LHCN-M2 (cell line): Measurements from ENCODE around the gene B4GALT2. TPM values are rescaled to one million over a fixed set of nuclear protein-coding genes. Genes with fewer than 3 reads are reported as not detected.

Source experiments
- DNase-seq: peaks from one replicate; pipeline ENCODE4 v3.0.0-alpha.2; 2012; ENCODE audit warnings: low read depth
- polyA plus RNA-seq: library from polyadenylated mRNA; unstranded; fragments of >200 nt; gene quantifications from one replicate; pipeline ENCODE4 v1.2.1, GENCODE V29; 2012; ENCODE audit warnings: missing spikeins
- total RNA-seq: library from RNA; depleted of rRNA; stranded (reverse); fragments of >200 nt; gene quantifications from 2 replicates; pipeline ENCODE4 v1.2.3, GENCODE V29; 2014; rRNA removed

The B4GALT2 gene, protein sequence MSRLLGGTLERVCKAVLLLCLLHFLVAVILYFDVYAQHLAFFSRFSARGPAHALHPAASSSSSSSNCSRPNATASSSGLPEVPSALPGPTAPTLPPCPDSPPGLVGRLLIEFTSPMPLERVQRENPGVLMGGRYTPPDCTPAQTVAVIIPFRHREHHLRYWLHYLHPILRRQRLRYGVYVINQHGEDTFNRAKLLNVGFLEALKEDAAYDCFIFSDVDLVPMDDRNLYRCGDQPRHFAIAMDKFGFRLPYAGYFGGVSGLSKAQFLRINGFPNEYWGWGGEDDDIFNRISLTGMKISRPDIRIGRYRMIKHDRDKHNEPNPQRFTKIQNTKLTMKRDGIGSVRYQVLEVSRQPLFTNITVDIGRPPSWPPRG
- total RNA-seq = 110 and 115 TPM in 2 replicates
- 104 TPM for polyA plus RNA-seq

- no peak for DNase-seq
Observed at GRCh38 chr1:43978551-43979260, at the start of gene B4GALT2. Gene B4GALT2, plus strand, starts transcription at chr1:43979210. Its CDS starts 1,951 bp downstream, at chr1:43981161.

GRCh38 chr1:43930168-43930948 lies 48.7 kb upstream of the B4GALT2 start:
- no peak for DNase-seq

DNA sequence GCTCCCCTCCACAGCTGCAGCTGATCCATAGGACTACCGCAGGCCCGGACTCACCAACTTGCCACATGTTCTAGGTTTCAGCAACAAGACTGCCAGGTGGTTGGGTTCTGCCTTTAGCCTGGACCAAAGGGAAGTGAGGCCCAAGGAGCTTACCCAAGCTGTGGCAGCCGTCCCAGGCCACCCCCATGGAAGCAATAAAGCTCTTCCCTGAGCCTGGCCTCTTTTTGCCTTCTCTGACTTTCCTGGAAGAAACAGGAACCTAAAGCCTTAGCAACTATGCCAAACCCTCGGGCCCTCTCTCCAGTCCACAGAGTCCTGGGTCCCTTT lies 48.1 kb upstream of the B4GALT2 start:
- DNase-seq = no peak

- peak; percentile 64 for DNase-seq
Observed at GRCh38 chr1:43931711-43932660, 47.0 kb upstream of the B4GALT2 start.

GRCh38 chr1:43932786-43933385 lies 46.1 kb upstream of the B4GALT2 start:
- peak; percentile 48 for DNase-seq

DNA sequence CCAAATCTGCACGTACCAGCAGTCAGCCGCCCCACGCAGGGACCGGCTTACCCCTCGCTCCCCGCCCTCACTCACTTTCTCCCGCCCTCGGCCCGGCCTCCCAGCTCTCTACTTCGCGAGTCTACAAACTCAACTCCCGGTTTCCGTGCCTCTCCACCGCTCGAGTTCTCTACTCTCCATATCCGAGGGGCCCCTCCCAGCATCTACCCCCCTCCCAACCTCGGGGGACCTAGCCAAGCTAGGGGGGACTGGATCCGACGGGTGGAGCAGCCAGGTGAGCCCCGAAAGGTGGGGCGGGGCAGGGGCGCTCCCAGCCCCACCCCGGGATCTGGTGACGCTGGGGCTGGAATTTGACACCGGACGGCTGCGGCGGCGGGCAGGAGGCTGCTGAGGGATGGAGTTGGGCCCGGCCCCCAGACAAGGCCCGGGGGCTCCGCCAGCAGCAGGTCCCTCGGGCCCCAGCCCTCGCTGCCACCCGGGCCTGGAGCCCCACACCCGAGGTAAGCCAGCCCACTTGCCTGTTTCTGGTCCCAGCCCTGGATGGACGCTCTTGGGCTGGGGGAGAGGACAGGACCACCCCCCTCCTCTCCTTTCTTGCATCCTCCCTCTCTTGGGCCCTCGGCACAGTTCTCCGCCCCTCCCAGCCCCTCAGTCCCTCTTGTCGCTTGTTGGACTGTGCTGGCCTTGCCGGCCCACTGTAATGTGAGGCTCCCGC lies 45.5 kb upstream of the B4GALT2 start, which contains the start of gene ARTN:
TSS of gene ARTN (plus strand) at position 416 of the 715 bp plus-strand sequence. CDS start 1,856 bp downstream, outside the sequence.
- DNase-seq = no peak

DNA sequence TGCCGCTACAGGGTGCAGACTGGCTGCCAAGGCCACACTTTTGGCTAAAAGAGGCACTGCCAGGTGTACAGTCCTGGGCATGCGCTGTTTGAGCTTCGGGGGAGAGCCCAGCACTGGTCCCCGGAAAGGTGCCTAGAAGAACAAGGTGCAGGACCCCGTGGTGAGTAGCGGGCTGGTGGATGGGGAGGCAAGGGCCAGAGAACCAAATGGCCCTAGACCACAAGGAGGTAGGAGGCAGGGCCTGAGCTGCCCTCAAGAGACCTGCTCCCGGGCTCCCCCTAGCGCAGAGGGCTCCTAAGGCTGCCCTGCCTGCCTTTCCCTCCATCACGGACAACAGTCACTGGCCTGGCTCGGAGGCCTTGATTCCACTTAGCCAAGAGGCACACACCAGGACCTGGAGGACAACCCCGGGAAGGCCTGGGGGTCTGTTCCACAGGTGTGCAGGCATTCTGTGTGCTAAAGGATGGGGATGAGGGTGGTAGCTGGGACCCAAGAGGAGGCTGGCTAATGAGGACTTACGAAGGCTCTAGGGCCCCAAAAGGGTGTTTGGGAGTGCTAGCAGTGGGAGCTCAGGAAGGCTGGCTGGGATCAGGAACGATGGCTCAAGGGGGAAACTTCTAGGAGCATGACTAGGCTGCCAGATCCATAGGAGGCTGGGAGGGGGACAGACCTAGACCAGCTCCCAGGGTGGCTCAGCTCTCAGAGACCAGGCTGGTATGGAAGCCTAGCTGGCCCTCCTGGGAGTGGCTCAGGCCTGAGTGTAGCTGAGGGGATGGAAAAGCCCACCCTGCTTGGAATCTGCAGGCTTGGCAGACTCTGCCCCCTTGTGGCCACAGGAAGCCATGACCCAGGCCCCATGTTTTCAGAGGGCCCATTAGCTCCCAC lies 44.7 kb upstream of the B4GALT2 start:
- peak; percentile 49 for DNase-seq

- DNase-seq = no peak
Observed at GRCh38 chr1:43934986-43935324, 44.1 kb upstream of the B4GALT2 start.

DNA sequence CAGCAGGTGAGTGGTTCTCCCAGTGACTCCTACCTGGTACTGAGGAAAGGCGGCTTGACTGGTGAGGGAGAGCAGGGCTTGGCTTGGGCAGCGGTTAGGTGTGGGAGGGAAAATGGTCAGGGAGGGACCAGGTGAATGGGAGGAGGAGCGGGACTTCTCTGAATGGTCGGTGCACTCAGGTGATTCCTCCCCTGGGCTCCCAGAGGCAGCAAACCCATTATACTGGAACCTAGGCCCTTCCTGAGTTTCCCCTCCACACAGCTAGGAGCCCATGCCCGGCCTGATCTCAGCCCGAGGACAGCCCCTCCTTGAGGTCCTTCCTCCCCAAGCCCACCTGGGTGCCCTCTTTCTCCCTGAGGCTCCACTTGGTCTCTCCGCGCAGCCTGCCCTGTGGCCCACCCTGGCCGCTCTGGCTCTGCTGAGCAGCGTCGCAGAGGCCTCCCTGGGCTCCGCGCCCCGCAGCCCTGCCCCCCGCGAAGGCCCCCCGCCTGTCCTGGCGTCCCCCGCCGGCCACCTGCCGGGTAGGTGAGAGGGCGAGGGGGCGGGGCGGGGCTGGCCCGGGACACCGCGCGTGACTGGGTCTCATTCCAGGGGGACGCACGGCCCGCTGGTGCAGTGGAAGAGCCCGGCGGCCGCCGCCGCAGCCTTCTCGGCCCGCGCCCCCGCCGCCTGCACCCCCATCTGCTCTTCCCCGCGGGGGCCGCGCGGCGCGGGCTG lies 43.1 kb upstream of the B4GALT2 start:
- DNase-seq = no peak

- no peak for DNase-seq
Observed at GRCh38 chr1:43936431-43937151, 42.4 kb upstream of the B4GALT2 start.

DNA sequence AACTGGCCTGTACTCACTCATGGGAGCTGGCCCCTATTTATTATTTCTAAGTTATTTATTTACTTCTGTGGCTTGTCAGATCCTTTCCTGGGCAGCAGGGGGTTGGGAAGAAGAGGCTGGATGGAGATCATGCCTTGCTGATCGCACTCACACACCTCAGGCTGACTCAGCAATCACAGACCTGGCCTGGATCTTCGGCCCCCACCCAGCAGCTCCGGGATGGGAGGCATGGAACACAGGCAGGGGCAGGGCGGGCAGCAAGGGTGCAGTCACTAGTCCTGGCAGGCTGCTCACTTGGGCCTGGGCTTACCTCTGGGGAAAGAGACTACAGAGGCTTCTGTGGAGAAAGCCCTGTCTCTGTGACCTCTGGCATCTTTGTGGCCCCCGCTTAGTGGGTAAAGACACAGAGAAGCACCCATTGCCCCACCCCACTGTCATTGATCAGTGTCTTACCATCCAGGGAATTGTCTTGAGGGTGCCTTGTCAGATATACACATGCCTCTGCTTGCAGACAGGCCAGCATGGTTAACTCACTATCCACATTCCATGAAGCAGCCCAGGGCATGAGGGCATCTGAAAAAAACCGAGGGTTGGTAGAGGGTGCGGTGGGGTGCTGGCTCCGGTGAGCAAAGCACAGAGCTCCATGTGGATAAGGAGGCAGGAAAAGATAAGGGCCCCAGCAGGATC lies 41.7 kb upstream of the B4GALT2 start:
- no peak for DNase-seq

DNA sequence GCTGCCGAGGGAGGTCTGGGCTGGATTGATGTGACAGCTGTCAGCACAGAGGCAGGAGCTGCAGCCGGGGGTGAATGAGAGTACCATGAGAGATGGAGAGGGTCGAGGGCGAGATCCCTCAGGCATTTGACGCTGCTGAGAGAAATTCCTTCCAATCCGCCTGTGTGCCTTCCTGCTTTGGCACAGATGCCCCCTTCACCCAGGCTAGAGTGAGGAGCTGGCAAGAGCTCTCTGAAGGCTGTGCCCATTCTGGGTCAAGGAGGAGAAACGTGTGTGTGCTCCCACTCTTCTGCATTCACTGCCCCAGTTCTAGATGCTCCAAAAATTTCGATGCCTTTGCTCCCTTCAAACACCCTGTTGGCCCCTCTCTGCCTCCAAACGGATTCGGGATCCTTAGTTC lies 40.6 kb upstream of the B4GALT2 start:
- no peak for DNase-seq

GRCh38 chr1:43938892-43939587 lies 40.0 kb upstream of the B4GALT2 start:
- no peak for DNase-seq

GRCh38 chr1:43942411-43942810 lies 36.6 kb upstream of the B4GALT2 start:
- no peak for DNase-seq

GRCh38 chr1:43944860-43945259 lies 34.1 kb upstream of the B4GALT2 start:
- no peak for DNase-seq

- no peak for DNase-seq
Observed at GRCh38 chr1:43945674-43946235, 33.3 kb upstream of the B4GALT2 start.
